ENCODE measurements around the gene TMEM106C. TPM values are rescaled to one million over a fixed set of nuclear protein-coding genes. Genes with fewer than 3 reads are reported as not detected.

TMEM106C gene
- polyA plus RNA-seq, 1 donor from 2014 or later, result 290 TPM

DNA sequence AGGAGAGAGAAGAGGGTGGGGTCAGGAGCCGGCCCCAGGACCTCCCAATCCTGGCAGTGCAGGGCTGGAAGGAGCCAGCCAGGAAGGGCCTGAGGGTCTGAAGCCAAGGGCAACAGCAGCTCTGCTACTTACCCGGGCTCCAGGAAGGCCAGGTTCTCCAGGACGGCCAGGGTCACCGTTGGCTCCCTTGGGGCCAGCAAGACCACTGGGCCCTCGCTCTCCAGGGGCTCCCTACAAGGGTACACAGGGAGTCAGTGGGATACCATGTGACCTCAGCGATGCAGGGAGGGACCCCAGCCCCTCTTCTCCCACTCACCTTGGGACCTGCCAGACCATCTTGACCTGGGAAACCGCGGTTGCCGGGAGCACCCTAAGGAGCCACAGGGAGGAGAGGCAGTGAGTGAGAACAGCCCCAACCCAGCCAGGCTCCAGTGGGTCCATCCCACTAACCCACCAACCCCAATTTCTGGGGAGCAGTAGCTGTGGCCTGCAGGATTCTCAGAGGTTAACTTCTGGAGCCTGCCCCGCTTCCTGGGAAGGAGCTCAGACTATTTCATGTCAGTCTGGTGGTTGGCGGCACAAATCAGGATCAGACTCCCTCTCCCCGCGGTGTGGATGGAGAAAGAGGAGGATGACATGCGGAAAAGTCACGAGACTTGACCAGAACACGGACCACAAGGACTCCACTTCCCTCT lies 22.3 kb downstream of the TMEM106C start:
- no peak overlapping the region for H3K4me3 ChIP-seq (ENCODE audit: low read length)
- no peak overlapping the region for H3K4me2 ChIP-seq (ENCODE audit: low read length)
- H3K9me3 ChIP-seq (ENCODE audit: low read length), result no peaks in the 10 kb centered on the region
- no peak overlapping the region for H3K9ac ChIP-seq (ENCODE audit: low read length)
- H3K9me2 ChIP-seq (ENCODE audit: insufficient read depth, low read length), result no peaks in the 10 kb centered on the region
- H3K27me3 ChIP-seq (ENCODE audit: insufficient read depth, low read depth, low read length), result no peaks in the 10 kb centered on the region
- no peaks in the 10 kb centered on the region for H4K20me1 ChIP-seq (ENCODE audit: insufficient read depth)
- no peak overlapping the region for H2AFZ ChIP-seq (ENCODE audit: low read depth, low read length)
- TF ChIP-seq EZH2 (IDR thresholded peaks at IDR 0.05; ENCODE audit: borderline replicate concordance, insufficient read depth, low read length, poor library complexity, severe bottlenecking), result no peak
- no peaks in the 10 kb centered on the region for H3K79me2 ChIP-seq (replicated peaks; ENCODE audit: insufficient read depth, low read length)
- H3K36me3 ChIP-seq (ENCODE audit: insufficient read depth, low read length), result no peaks in the 10 kb centered on the region
- no peak overlapping the region for H3K27ac ChIP-seq (ENCODE audit: low read length)
- H3F3A ChIP-seq (ENCODE audit: insufficient read depth, low read length, poor library complexity, severe bottlenecking), result no peaks in the 10 kb centered on the region

DNA sequence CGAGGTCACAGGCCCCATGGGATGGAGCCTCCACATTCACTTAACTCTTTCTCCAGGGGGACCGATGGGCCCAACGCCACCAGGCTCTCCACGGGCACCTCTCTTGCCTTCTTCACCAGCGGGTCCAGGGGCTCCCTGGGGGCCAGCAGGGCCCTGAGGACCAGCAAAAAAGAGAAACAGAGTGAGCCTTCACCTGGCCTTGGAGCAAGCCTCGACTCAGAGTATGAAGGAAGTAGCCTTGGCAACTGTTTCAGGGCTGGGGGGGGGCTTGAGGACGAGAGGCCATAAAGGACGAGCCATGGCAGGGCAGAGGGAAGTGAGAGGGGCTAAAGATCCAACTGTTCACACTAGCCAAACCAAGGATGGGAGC lies 22.9 kb downstream of the TMEM106C start:
- no peaks in the 10 kb centered on the region for H3K36me3 ChIP-seq (ENCODE audit: insufficient read depth, low read length)
- H3K27me3 ChIP-seq (ENCODE audit: insufficient read depth, low read depth, low read length), result no peaks in the 10 kb centered on the region
- no peak overlapping the region for H3K4me3 ChIP-seq (ENCODE audit: low read length)
- H4K20me1 ChIP-seq (ENCODE audit: insufficient read depth), result no peaks in the 10 kb centered on the region
- H2AFZ ChIP-seq (ENCODE audit: low read depth, low read length), result no peak overlapping the region
- H3K79me2 ChIP-seq (replicated peaks; ENCODE audit: insufficient read depth, low read length), result no peaks in the 10 kb centered on the region
- TF ChIP-seq MXI1 (conservative IDR thresholded peaks at IDR 0.05; ENCODE audit: poor library complexity, severe bottlenecking) (no peak), POLR2AphosphoS5 (IDR thresholded peaks at IDR 0.05) (no peak), TAF1 (IDR thresholded peaks at IDR 0.05; ENCODE audit: low read depth) (no peak), EZH2 (IDR thresholded peaks at IDR 0.05; ENCODE audit: borderline replicate concordance, insufficient read depth, low read length, poor library complexity, severe bottlenecking) (no peak), SMC3 (conservative IDR thresholded peaks at IDR 0.05; ENCODE audit: poor library complexity) (no peak), RAD21 (conservative IDR thresholded peaks at IDR 0.05) (no peak), EP300 (conservative IDR thresholded peaks at IDR 0.05; ENCODE audit: poor library complexity, severe bottlenecking) (no peak)
- TF ChIP-seq, protein P1, sequence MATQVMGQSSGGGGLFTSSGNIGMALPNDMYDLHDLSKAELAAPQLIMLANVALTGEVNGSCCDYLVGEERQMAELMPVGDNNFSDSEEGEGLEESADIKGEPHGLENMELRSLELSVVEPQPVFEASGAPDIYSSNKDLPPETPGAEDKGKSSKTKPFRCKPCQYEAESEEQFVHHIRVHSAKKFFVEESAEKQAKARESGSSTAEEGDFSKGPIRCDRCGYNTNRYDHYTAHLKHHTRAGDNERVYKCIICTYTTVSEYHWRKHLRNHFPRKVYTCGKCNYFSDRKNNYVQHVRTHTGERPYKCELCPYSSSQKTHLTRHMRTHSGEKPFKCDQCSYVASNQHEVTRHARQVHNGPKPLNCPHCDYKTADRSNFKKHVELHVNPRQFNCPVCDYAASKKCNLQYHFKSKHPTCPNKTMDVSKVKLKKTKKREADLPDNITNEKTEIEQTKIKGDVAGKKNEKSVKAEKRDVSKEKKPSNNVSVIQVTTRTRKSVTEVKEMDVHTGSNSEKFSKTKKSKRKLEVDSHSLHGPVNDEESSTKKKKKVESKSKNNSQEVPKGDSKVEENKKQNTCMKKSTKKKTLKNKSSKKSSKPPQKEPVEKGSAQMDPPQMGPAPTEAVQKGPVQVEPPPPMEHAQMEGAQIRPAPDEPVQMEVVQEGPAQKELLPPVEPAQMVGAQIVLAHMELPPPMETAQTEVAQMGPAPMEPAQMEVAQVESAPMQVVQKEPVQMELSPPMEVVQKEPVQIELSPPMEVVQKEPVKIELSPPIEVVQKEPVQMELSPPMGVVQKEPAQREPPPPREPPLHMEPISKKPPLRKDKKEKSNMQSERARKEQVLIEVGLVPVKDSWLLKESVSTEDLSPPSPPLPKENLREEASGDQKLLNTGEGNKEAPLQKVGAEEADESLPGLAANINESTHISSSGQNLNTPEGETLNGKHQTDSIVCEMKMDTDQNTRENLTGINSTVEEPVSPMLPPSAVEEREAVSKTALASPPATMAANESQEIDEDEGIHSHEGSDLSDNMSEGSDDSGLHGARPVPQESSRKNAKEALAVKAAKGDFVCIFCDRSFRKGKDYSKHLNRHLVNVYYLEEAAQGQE (IDR thresholded peaks at IDR 0.05; ENCODE audit: borderline replicate concordance), result no peak
- TF ChIP-seq, protein P2, sequence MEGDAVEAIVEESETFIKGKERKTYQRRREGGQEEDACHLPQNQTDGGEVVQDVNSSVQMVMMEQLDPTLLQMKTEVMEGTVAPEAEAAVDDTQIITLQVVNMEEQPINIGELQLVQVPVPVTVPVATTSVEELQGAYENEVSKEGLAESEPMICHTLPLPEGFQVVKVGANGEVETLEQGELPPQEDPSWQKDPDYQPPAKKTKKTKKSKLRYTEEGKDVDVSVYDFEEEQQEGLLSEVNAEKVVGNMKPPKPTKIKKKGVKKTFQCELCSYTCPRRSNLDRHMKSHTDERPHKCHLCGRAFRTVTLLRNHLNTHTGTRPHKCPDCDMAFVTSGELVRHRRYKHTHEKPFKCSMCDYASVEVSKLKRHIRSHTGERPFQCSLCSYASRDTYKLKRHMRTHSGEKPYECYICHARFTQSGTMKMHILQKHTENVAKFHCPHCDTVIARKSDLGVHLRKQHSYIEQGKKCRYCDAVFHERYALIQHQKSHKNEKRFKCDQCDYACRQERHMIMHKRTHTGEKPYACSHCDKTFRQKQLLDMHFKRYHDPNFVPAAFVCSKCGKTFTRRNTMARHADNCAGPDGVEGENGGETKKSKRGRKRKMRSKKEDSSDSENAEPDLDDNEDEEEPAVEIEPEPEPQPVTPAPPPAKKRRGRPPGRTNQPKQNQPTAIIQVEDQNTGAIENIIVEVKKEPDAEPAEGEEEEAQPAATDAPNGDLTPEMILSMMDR (IDR thresholded peaks at IDR 0.05; ENCODE audit: poor library complexity, severe bottlenecking), result no peak
- no peak overlapping the region for H3K27ac ChIP-seq (ENCODE audit: low read length)
- H3K9me2 ChIP-seq (ENCODE audit: insufficient read depth, low read length), result no peaks in the 10 kb centered on the region
- no peak overlapping the region for H3K9ac ChIP-seq (ENCODE audit: low read length)
- H3K4me2 ChIP-seq (ENCODE audit: low read length), result no peak overlapping the region
- H3F3A ChIP-seq (ENCODE audit: insufficient read depth, low read length, poor library complexity, severe bottlenecking), result no peaks in the 10 kb centered on the region
- no peaks in the 10 kb centered on the region for H3K9me3 ChIP-seq (ENCODE audit: low read length)
